ENCODE results near the gene CNIH3. TPM values are rescaled to one million over a fixed set of nuclear protein-coding genes. Genes with fewer than 3 reads are reported as not detected.

Gene CNIH3
- total and polyA plus RNA-seq, 5 donors from 2014 or later = 1.4 to 2.6 (median 1.9) TPM

DNA sequence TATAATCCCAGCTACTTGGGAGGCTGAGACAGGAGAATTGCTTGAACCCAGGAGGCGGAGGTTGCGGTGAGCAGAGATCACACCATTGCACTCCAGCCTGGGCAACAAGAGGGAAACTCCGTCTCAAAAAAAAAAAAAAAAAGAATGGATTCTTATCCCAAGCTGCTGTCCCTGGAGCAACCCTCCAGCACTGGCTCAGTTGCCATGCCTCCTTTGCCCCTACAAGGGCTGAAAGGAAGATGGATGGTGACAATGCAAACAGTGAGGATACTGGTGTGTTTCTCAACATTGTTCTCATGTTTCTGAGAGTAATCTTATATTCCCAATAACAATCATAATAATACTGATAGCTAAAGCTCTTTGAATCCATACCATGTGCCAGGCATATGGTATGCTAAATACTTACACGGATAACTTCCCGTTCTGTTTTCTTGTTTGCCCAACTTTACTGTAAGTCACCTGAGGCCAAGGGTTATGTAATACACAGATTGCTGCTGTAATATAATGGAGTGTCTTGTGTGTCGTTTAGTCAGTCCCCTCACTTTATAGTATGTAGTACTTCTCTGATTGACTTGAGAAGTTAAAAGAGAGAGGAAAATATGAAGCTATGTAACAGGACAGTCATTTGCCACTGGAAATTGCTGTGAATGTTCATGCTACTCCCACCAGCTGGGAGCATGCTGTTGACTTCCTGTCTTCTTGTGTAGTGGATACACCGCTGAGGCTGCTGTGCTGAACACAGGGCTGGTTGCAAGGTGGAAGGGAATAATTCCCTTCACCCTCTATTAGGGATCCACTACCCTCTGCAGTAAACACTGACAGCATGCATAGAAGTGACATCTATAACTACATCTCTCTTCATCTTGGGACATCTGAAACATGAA lies 153.6 kb downstream of the CNIH3 start:
- Mint-ChIP-seq H3K27ac (no peak overlapping the region), H3K4me3 (no peak overlapping the region), H3K4me1 (no peaks in the 10 kb centered on the region), H3K36me3 (no peaks in the 10 kb centered on the region), H3K27me3 (no peaks in the 10 kb centered on the region), H3K9me3 (no peaks in the 10 kb centered on the region)
- ATAC-seq (ENCODE audit: low read depth in 2 of 2) (no peak), DNase-seq (no peak)
- no peaks in the 10 kb centered on the region for H3K27me3 ChIP-seq (ENCODE audit: control insufficient read depth, insufficient read depth, low read length)
- H3K4me3 ChIP-seq (ENCODE audit: low read depth, low read length) = no peak overlapping the region
- H3K9me3 ChIP-seq (ENCODE audit: control insufficient read depth in 2 of 2, low read length in 2 of 2) = no peaks in the 10 kb centered on the region
- no peaks in the 10 kb centered on the region for H3K36me3 ChIP-seq (ENCODE audit: control insufficient read depth, insufficient read depth, low read length)
- H3K27ac ChIP-seq (ENCODE audit: insufficient read depth, low read length, poor library complexity, severe bottlenecking) = no peak overlapping the region
- H3K4me1 ChIP-seq (ENCODE audit: control insufficient read depth, insufficient read depth, low read length, poor library complexity, severe bottlenecking) = no peaks in the 10 kb centered on the region

DNA sequence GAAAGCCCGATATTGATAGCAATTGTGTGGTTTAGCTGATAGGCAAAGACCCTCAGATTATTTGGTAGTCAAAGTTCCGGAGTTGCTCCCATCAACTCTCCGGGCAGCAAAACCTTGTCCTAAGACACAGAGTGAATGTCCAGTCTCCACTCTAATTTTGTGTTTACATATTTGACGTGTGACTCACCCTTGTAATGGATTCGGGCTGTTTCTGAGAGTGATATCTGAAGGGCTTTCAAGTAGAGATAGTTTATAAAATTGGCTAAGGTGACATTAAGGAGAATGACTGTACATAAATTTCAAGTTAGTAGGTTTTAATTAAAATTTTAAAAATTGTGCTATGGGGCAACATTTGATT lies 154.2 kb downstream of the CNIH3 start:
- Histone ChIP-seq H3K9me3 (ENCODE audit: control insufficient read depth in 2 of 2, low read length in 2 of 2) (no peaks in the 10 kb centered on the region), H3K4me3 (ENCODE audit: low read depth, low read length) (no peak overlapping the region), H3K27me3 (ENCODE audit: control insufficient read depth, insufficient read depth, low read length) (no peaks in the 10 kb centered on the region), H3K36me3 (ENCODE audit: control insufficient read depth, insufficient read depth, low read length) (no peaks in the 10 kb centered on the region), H3K27ac (ENCODE audit: insufficient read depth, low read length, poor library complexity, severe bottlenecking) (no peak overlapping the region), H3K4me1 (ENCODE audit: control insufficient read depth, insufficient read depth, low read length, poor library complexity, severe bottlenecking) (no peaks in the 10 kb centered on the region)
- H3K36me3 Mint-ChIP-seq = no peaks in the 10 kb centered on the region
- H3K27ac Mint-ChIP-seq = no peak overlapping the region
- H3K9me3 Mint-ChIP-seq = no peaks in the 10 kb centered on the region
- H3K4me1 Mint-ChIP-seq = no peaks in the 10 kb centered on the region
- DNase-seq (no peak), ATAC-seq (ENCODE audit: low read depth in 2 of 2) (no peak)
- no peak overlapping the region for H3K4me3 Mint-ChIP-seq
- H3K27me3 Mint-ChIP-seq = no peaks in the 10 kb centered on the region

DNA sequence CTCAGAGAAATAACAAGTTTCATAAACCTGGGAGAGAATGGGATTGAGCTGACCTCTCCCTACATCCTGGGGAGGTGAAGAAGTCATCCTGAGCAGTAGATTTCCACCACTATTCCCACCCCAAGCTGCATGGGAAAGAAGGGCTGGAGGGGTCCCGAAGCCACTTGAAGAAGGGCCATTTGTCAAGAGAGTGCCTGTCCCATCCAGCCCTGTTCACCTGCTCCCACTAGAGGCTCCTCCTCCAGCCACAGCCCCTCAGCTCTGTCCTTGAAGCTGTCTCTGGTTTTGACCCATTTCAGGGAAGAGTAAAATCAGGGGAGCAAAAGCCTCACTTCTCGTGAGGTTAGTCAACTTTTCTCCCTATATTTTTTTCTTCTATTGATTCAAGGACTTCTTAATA lies 157.5 kb downstream of the CNIH3 start:
- Histone ChIP-seq H3K9me3 (ENCODE audit: control insufficient read depth in 2 of 2, low read length in 2 of 2) (no peaks in the 10 kb centered on the region), H3K27ac (ENCODE audit: insufficient read depth, low read length, poor library complexity, severe bottlenecking) (no peak overlapping the region), H3K4me1 (ENCODE audit: control insufficient read depth, insufficient read depth, low read length, poor library complexity, severe bottlenecking) (no peaks in the 10 kb centered on the region), H3K36me3 (ENCODE audit: control insufficient read depth, insufficient read depth, low read length) (no peaks in the 10 kb centered on the region), H3K4me3 (ENCODE audit: low read depth, low read length) (no peak overlapping the region), H3K27me3 (ENCODE audit: control insufficient read depth, insufficient read depth, low read length) (no peaks in the 10 kb centered on the region)
- H3K36me3 Mint-ChIP-seq = no peaks in the 10 kb centered on the region
- H3K27ac Mint-ChIP-seq = no peak overlapping the region
- ATAC-seq (ENCODE audit: low read depth in 2 of 2) = no peak
- no peak overlapping the region for H3K4me3 Mint-ChIP-seq
- H3K27me3 Mint-ChIP-seq = peaks cover 6% of the 10 kb centered on the region
- H3K4me1 Mint-ChIP-seq = no peaks in the 10 kb centered on the region
- no peaks in the 10 kb centered on the region for H3K9me3 Mint-ChIP-seq
- DNase-seq = no peak

DNA sequence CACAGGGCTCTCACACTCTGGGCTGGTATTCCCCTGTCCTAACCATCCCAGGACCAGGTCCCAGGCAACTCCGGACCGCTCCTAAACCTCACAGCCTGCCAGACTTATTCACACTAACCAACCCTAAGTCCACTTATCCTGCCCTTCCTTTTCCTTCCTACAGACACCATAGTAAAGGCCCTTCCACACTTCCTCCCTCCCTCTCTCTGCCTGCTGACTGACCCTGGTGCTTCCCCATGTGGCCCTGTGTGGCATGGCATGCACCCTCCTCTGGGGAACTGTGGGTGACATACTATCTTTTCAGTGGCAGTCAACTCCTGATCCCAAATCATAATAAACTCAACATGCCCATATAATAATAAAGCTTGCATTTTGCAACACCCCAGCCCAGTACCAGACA lies 158.3 kb downstream of the CNIH3 start:
- Mint-ChIP-seq H3K36me3 (no peaks in the 10 kb centered on the region), H3K27me3 (peaks cover 6% of the 10 kb centered on the region), H3K27ac (no peak overlapping the region), H3K9me3 (no peaks in the 10 kb centered on the region), H3K4me3 (no peak overlapping the region), H3K4me1 (no peaks in the 10 kb centered on the region)
- ATAC-seq (ENCODE audit: low read depth in 2 of 2) (no peak), DNase-seq (no peak)
- H3K4me3 ChIP-seq (ENCODE audit: low read depth, low read length) = no peak overlapping the region
- no peaks in the 10 kb centered on the region for H3K36me3 ChIP-seq (ENCODE audit: control insufficient read depth, insufficient read depth, low read length)
- no peaks in the 10 kb centered on the region for H3K27me3 ChIP-seq (ENCODE audit: control insufficient read depth, insufficient read depth, low read length)
- H3K27ac ChIP-seq (ENCODE audit: insufficient read depth, low read length, poor library complexity, severe bottlenecking) = no peak overlapping the region
- no peaks in the 10 kb centered on the region for H3K4me1 ChIP-seq (ENCODE audit: control insufficient read depth, insufficient read depth, low read length, poor library complexity, severe bottlenecking)
- H3K9me3 ChIP-seq (ENCODE audit: control insufficient read depth in 2 of 2, low read length in 2 of 2) = no peaks in the 10 kb centered on the region

DNA sequence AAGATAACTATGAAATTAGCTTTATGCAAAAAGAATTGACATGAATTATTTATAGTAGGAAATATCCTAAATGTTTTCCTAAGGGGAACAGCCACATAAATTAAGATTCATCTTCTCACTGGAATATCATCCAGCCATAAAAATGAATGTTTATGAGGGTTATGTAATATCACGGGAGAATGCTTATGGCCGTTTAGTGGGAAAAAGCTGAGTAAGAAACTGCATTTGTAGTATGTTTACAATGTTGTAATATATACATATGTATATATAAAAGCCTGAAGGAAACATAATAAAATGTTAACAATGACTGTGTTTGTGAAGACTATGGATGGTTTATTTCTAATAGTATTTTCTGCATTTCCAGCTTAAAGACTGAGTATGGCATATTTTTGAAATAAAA lies 161.1 kb downstream of the CNIH3 start:
- H3K4me1 ChIP-seq (ENCODE audit: control insufficient read depth, insufficient read depth, low read length, poor library complexity, severe bottlenecking) = no peaks in the 10 kb centered on the region
- DNase-seq = no peak
- Mint-ChIP-seq H3K36me3 (no peaks in the 10 kb centered on the region), H3K27ac (no peak overlapping the region), H3K27me3 (peaks cover 19% of the 10 kb centered on the region), H3K4me1 (peaks cover 0 to 3% (median 0%) of the 10 kb centered on the region in 4 donors), H3K4me3 (peak overlapping the region in 1 of 4 donors; percentile 43), H3K9me3 (no peaks in the 10 kb centered on the region)
- no peaks in the 10 kb centered on the region for H3K9me3 ChIP-seq (ENCODE audit: control insufficient read depth in 2 of 2, low read length in 2 of 2)
- no peak overlapping the region for H3K27ac ChIP-seq (ENCODE audit: insufficient read depth, low read length, poor library complexity, severe bottlenecking)
- H3K36me3 ChIP-seq (ENCODE audit: control insufficient read depth, insufficient read depth, low read length) = no peaks in the 10 kb centered on the region
- H3K27me3 ChIP-seq (ENCODE audit: control insufficient read depth, insufficient read depth, low read length) = no peaks in the 10 kb centered on the region
- ATAC-seq (ENCODE audit: low read depth in 2 of 2) = no peak
- no peak overlapping the region for H3K4me3 ChIP-seq (ENCODE audit: low read depth, low read length)

DNA sequence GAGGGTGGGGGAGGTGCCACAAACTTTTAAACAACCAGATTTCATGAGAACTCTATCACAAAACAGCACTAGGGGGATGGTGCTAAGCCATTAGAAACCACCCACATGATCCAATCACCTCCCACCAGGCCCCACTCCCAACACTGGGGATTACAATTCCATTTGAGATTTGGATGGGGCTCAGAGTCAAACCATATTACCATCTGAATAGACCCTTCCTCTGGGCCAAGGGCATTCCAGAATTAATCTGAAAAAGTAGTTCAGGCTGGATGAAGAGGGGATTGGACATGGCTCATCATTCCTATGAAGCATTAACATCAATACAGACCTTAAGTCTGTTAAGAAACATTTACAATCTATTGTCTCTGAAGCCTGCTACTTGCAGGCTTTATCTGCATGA lies 163.4 kb downstream of the CNIH3 start:
- Histone ChIP-seq H3K27ac (ENCODE audit: insufficient read depth, low read length, poor library complexity, severe bottlenecking) (no peak overlapping the region), H3K27me3 (ENCODE audit: control insufficient read depth, insufficient read depth, low read length) (no peaks in the 10 kb centered on the region), H3K4me3 (ENCODE audit: low read depth, low read length) (no peak overlapping the region), H3K4me1 (ENCODE audit: control insufficient read depth, insufficient read depth, low read length, poor library complexity, severe bottlenecking) (no peaks in the 10 kb centered on the region), H3K9me3 (ENCODE audit: control insufficient read depth in 2 of 2, low read length in 2 of 2) (no peaks in the 10 kb centered on the region), H3K36me3 (ENCODE audit: control insufficient read depth, insufficient read depth, low read length) (no peaks in the 10 kb centered on the region)
- no peak for ATAC-seq (ENCODE audit: low read depth in 2 of 2)
- Mint-ChIP-seq H3K9me3 (peaks cover 0 to 4% (median 0%) of the 10 kb centered on the region in 7 donors), H3K36me3 (no peaks in the 10 kb centered on the region), H3K27me3 (peaks cover 28% of the 10 kb centered on the region), H3K4me3 (no peak overlapping the region), H3K4me1 (peaks cover 0 to 20% (median 6%) of the 10 kb centered on the region in 4 donors), H3K27ac (no peak overlapping the region)
- DNase-seq = no peak

DNA sequence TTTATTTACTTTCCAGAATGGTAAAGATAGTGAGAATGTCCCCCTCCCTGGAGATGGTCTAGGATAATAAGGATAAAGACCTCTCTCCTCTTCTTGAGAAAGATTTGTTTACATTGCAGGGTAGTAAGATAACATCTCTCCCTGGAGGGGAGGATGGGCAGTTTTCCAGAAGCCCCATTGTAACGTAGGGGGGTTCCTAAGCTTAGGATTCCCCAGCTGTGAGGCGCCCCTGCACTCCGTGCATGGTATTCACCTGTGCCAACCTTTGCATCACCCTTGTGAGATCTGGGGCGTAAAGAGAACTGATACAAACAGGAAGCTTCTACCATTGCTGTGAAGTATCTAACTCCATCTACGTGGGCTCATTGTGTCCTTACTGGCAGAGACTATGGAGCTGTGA lies 164.6 kb downstream of the CNIH3 start:
- Mint-ChIP-seq H3K4me1 (peaks cover 0 to 24% (median 6%) of the 10 kb centered on the region in 4 donors), H3K27ac (no peak overlapping the region), H3K27me3 (peaks cover 28% of the 10 kb centered on the region), H3K9me3 (peaks cover 0 to 4% (median 0%) of the 10 kb centered on the region in 7 donors), H3K36me3 (no peaks in the 10 kb centered on the region), H3K4me3 (no peak overlapping the region)
- Histone ChIP-seq H3K27ac (ENCODE audit: insufficient read depth, low read length, poor library complexity, severe bottlenecking) (no peak overlapping the region), H3K4me1 (ENCODE audit: control insufficient read depth, insufficient read depth, low read length, poor library complexity, severe bottlenecking) (no peaks in the 10 kb centered on the region), H3K9me3 (ENCODE audit: control insufficient read depth in 2 of 2, low read length in 2 of 2) (no peaks in the 10 kb centered on the region), H3K27me3 (ENCODE audit: control insufficient read depth, insufficient read depth, low read length) (no peaks in the 10 kb centered on the region), H3K4me3 (ENCODE audit: low read depth, low read length) (no peak overlapping the region), H3K36me3 (ENCODE audit: control insufficient read depth, insufficient read depth, low read length) (no peaks in the 10 kb centered on the region)
- ATAC-seq (ENCODE audit: low read depth in 2 of 2) = no peak
- DNase-seq = no peak

DNA sequence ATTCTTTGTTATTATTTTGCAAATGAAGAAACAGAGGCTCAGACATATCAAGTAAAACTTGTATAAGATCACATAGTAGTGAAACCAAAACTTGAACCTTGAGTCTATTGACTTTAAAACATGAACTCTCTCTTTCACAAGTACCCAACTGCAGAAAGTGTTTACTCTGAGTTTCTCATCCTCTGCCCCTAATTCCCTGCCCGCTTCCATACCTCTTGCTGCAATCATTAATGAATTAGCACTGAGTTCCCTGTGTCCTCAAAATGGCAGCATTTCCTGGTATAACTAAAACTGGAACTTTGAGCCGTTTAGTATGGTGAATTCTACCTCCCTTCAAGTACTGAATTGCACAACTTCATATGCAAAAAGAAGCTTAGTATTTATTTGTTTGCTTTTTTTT lies 165.7 kb downstream of the CNIH3 start:
- Histone ChIP-seq H3K27me3 (ENCODE audit: control insufficient read depth, insufficient read depth, low read length) (no peaks in the 10 kb centered on the region), H3K9me3 (ENCODE audit: control insufficient read depth in 2 of 2, low read length in 2 of 2) (no peaks in the 10 kb centered on the region), H3K36me3 (ENCODE audit: control insufficient read depth, insufficient read depth, low read length) (no peaks in the 10 kb centered on the region), H3K4me3 (ENCODE audit: low read depth, low read length) (no peak overlapping the region), H3K4me1 (ENCODE audit: control insufficient read depth, insufficient read depth, low read length, poor library complexity, severe bottlenecking) (no peaks in the 10 kb centered on the region), H3K27ac (ENCODE audit: insufficient read depth, low read length, poor library complexity, severe bottlenecking) (no peak overlapping the region)
- Mint-ChIP-seq H3K9me3 (peaks cover 0 to 4% (median 0%) of the 10 kb centered on the region in 7 donors), H3K4me3 (no peak overlapping the region), H3K4me1 (peaks cover 0 to 24% (median 6%) of the 10 kb centered on the region in 4 donors), H3K27ac (no peak overlapping the region), H3K36me3 (no peaks in the 10 kb centered on the region), H3K27me3 (peaks cover 26% of the 10 kb centered on the region)
- ATAC-seq (ENCODE audit: low read depth in 2 of 2) = no peak
- DNase-seq = peak in 1 of 3 donors; percentile 3
